ENCODE data around the gene MAD1L1. TPM values are rescaled to one million over a fixed set of nuclear protein-coding genes. Genes with fewer than 3 reads are reported as not detected.

Gene MAD1L1
- total RNA-seq, 2 experiments from 2014 or later = 58.3 to 65.3 TPM

GRCh38 chr7:2243458-2243857 lies 10.7 kb upstream of the MAD1L1 start:
- intact Hi-C loops (cut with micrococcal nuclease; ENCODE audit: unreplicated experiment) = loop anchor here (1.0 to 5.0 kb wide), 2 partner anchors 64 to 105 kb away; no protein-coding TSS in a partner anchor
- H3K4me2 ChIP-seq (ENCODE audit: low read length) = peak overlapping the region; percentile 86
- no peaks in the 10 kb centered on the region for H3K9me3 ChIP-seq (ENCODE audit: low read length)
- H3K79me2 ChIP-seq (ENCODE audit: insufficient read depth, low read depth, low read length) = peaks cover 28% of the 10 kb centered on the region
- DNase-seq (ENCODE audit: low spot score) = no peak
- 0 out of 2 replicates have a peak, but pooled peaks cover 5% of the 10 kb centered on the region for H4K20me1 ChIP-seq (ENCODE audit: insufficient read depth, low read length)
- no peak overlapping the region for H2AFZ ChIP-seq (ENCODE audit: low read length)
- CTCF ChIA-PET (ENCODE audit: unreplicated experiment) = no interaction called here
- no peak for TF ChIP-seq EZH2phosphoT487 (IDR thresholded peaks at IDR 0.05; ENCODE audit: borderline replicate concordance, low read depth, low read length)
- TF ChIP-seq, protein P1, sequence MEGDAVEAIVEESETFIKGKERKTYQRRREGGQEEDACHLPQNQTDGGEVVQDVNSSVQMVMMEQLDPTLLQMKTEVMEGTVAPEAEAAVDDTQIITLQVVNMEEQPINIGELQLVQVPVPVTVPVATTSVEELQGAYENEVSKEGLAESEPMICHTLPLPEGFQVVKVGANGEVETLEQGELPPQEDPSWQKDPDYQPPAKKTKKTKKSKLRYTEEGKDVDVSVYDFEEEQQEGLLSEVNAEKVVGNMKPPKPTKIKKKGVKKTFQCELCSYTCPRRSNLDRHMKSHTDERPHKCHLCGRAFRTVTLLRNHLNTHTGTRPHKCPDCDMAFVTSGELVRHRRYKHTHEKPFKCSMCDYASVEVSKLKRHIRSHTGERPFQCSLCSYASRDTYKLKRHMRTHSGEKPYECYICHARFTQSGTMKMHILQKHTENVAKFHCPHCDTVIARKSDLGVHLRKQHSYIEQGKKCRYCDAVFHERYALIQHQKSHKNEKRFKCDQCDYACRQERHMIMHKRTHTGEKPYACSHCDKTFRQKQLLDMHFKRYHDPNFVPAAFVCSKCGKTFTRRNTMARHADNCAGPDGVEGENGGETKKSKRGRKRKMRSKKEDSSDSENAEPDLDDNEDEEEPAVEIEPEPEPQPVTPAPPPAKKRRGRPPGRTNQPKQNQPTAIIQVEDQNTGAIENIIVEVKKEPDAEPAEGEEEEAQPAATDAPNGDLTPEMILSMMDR (conservative IDR thresholded peaks at IDR 0.05; ENCODE audit: low read length) = no peak
- H3K4me1 ChIP-seq (ENCODE audit: insufficient read depth, low read length, poor library complexity, severe bottlenecking) = peaks cover 24% of the 10 kb centered on the region
- H3K36me3 ChIP-seq (ENCODE audit: insufficient read depth, low read length) = peaks cover 11% of the 10 kb centered on the region
- no peaks in the 10 kb centered on the region for H3K9me2 ChIP-seq (ENCODE audit: insufficient read depth, low read length)
- POLR2A ChIA-PET = no interaction called here
- BruUV-seq (replicated peaks) = no TSS peak
- no peak overlapping the region for H3K27ac ChIP-seq (ENCODE audit: low read depth, low read length, poor library complexity, severe bottlenecking)
- H3K4me3 ChIP-seq (ENCODE audit: low read depth, low read length, poor library complexity, severe bottlenecking) = peak overlapping the region; percentile 99

GRCh38 chr7:2242541-2243429 lies 10.0 kb upstream of the MAD1L1 start:
- ChIA-PET POLR2A (interaction anchor here (1.2 to 1.3 kb wide), 2 partner anchors 67 to 157 kb away, joined by 3 to 4 read pairs; no protein-coding TSS in a partner anchor), CTCF (ENCODE audit: unreplicated experiment) (interaction anchor here (1.1 kb wide), 1 partner anchor 105 kb away, joined by 3 read pairs; no protein-coding TSS in a partner anchor)
- Histone ChIP-seq H2AFZ (ENCODE audit: low read length) (peak overlapping the region; percentile 49; the same call in 1 of the 2 replicates), H3K36me3 (ENCODE audit: insufficient read depth, low read length) (peaks cover 18% of the 10 kb centered on the region), H3K79me2 (ENCODE audit: insufficient read depth, low read depth, low read length) (peaks cover 28% of the 10 kb centered on the region), H3K4me2 (ENCODE audit: low read length) (peak overlapping the region; percentile 86), H4K20me1 (ENCODE audit: insufficient read depth, low read length) (0 out of 2 replicates have a peak, but pooled peaks cover 5% of the 10 kb centered on the region), H3K9me3 (ENCODE audit: low read length) (no peaks in the 10 kb centered on the region), H3K9me2 (ENCODE audit: insufficient read depth, low read length) (no peaks in the 10 kb centered on the region), H3K27ac (ENCODE audit: low read depth, low read length, poor library complexity, severe bottlenecking) (peak overlapping the region; percentile 65), H3K4me3 (ENCODE audit: low read depth, low read length, poor library complexity, severe bottlenecking) (peak overlapping the region; percentile 99), H3K4me1 (ENCODE audit: insufficient read depth, low read length, poor library complexity, severe bottlenecking) (peaks cover 30% of the 10 kb centered on the region)
- BruUV-seq (replicated peaks) = TSS peak; percentile 61
- intact Hi-C loops (cut with micrococcal nuclease; ENCODE audit: unreplicated experiment) = loop anchor here (1.0 to 5.0 kb wide), 2 partner anchors 65 to 106 kb away; no protein-coding TSS in a partner anchor
- peak; percentile 59 for DNase-seq (ENCODE audit: low spot score)
- TF ChIP-seq EZH2phosphoT487 (IDR thresholded peaks at IDR 0.05; ENCODE audit: borderline replicate concordance, low read depth, low read length) = no peak
- TF ChIP-seq, protein P1 (conservative IDR thresholded peaks at IDR 0.05; ENCODE audit: low read length) = no peak

Measured in OCI-LY7 (cell line).